ENCODE measurements around the gene POU2F1.

The POU2F1 gene

DNA sequence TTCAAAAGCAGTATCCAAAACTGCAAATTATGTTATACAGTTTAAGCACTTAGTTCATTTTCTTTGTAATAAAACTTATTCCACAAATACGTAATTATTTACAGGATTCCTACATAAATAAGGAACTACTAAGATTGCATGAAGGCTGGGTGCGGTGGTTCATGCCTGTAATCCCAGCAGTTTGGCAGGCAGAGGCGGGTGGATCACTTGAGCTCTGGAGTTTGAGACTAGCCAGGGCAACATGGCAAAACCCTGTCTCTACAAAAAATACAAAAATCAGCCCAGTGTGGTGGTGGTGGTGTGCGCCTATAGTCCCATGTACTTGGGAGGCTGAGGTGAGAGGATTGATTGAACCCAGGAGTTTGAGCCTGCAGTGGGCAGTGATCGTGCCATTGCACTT, 69.3 kb downstream of the POU2F1 start:
- DNase-seq (ENCODE audit: extremely low read depth, low read depth): no peak
- TF ChIP-seq, protein P1, sequence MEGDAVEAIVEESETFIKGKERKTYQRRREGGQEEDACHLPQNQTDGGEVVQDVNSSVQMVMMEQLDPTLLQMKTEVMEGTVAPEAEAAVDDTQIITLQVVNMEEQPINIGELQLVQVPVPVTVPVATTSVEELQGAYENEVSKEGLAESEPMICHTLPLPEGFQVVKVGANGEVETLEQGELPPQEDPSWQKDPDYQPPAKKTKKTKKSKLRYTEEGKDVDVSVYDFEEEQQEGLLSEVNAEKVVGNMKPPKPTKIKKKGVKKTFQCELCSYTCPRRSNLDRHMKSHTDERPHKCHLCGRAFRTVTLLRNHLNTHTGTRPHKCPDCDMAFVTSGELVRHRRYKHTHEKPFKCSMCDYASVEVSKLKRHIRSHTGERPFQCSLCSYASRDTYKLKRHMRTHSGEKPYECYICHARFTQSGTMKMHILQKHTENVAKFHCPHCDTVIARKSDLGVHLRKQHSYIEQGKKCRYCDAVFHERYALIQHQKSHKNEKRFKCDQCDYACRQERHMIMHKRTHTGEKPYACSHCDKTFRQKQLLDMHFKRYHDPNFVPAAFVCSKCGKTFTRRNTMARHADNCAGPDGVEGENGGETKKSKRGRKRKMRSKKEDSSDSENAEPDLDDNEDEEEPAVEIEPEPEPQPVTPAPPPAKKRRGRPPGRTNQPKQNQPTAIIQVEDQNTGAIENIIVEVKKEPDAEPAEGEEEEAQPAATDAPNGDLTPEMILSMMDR (IDR thresholded peaks at IDR 0.05; ENCODE audit: low read depth, low read length): no peak

DNA sequence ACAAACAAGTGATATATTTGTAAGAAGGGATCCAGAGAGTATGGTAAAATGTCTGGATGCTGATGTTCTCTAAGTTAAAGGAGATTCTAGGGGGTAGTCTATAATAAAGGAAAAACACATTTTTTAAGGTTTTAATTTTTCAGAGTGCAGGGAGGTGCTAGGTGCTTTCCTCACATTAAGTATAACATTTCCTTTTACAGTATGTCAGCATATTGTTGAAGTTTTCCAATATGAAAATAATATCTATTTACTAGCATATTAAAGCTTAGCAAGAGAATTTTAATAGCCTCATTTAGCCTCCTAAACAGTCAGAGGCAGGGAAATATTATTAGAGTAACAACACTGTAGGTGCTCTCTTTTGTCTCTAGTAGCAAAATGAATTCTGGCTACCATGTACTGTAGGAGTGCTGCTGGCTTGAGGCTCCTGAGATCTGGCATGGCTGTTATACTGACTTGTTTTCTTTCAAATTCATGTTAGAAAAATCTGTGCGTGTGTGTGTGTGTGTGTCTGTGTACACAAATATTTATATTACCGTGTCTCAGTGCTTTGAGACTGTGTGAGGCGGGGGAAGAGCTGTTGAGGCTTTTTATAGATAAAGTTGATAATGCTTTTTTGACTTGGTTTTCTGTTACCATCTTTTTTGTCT, 71.0 kb downstream of the POU2F1 start:
- TF ChIP-seq, protein P1 (IDR thresholded peaks at IDR 0.05; ENCODE audit: low read depth, low read length): no peak
- no peak for DNase-seq (ENCODE audit: extremely low read depth, low read depth)

DNA sequence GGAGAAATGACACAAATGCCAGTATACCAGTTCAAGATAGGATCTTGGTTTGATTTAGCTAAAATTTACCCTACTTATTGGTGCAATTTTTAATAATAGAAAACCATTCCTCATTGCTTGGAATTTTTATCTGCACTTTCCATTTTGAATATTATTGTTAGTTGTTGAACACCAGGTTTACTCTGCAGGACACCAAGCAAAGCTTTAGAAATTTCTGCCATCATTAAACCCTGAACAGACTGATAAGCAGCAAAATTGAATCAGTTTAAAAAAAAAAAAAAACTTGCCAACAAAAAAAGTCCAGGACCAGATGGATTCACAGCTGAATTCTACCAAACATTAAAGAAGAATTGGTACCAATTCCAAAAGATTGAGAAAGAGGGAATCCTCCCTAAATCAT, 71.5 kb downstream of the POU2F1 start:
- DNase-seq (ENCODE audit: extremely low read depth, low read depth): no peak
- TF ChIP-seq, protein P1 (IDR thresholded peaks at IDR 0.05; ENCODE audit: low read depth, low read length): no peak

DNA sequence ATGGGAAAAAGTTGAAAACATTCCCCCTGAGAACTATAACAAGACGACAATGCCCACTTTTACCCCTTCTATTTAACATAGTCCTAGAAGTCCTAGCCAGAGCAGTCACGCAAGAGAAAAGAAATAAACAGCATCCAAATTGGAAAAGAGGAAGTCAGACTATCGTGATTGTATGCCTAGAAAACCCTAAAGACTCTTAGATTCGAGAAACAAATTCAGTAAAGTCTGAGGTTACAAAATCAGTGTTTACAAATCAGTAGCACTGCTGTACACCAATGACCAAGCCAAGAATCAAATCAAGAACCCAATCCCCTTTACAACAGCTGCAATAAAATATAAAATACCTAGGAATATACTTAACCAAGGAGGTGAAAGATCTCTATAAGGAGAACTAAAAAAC, 72.4 kb downstream of the POU2F1 start:
- DNase-seq (ENCODE audit: extremely low read depth, low read depth): no peak
- TF ChIP-seq, protein P1 (IDR thresholded peaks at IDR 0.05; ENCODE audit: low read depth, low read length): no peak

DNA sequence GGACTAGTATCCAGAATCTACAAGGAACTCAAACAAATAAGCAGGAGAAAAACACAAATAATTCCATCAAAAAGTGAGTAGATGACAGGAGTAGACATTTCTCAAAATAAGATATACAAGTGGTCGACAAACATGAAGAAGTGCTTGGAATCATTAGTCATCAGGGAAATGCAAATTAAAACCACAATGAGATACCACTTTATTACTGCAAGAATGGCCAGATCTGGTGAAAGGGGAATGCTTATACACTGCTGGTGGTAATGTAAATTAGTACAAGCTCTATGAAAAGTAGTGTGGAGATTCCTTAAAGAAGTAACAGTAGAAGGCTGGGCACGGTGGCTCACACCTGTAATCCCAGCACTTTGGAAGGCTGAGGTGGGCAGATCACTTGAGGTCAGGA, 73.8 kb downstream of the POU2F1 start:
- DNase-seq (ENCODE audit: extremely low read depth, low read depth): no peak
- TF ChIP-seq, protein P1 (IDR thresholded peaks at IDR 0.05; ENCODE audit: low read depth, low read length): no peak

DNA sequence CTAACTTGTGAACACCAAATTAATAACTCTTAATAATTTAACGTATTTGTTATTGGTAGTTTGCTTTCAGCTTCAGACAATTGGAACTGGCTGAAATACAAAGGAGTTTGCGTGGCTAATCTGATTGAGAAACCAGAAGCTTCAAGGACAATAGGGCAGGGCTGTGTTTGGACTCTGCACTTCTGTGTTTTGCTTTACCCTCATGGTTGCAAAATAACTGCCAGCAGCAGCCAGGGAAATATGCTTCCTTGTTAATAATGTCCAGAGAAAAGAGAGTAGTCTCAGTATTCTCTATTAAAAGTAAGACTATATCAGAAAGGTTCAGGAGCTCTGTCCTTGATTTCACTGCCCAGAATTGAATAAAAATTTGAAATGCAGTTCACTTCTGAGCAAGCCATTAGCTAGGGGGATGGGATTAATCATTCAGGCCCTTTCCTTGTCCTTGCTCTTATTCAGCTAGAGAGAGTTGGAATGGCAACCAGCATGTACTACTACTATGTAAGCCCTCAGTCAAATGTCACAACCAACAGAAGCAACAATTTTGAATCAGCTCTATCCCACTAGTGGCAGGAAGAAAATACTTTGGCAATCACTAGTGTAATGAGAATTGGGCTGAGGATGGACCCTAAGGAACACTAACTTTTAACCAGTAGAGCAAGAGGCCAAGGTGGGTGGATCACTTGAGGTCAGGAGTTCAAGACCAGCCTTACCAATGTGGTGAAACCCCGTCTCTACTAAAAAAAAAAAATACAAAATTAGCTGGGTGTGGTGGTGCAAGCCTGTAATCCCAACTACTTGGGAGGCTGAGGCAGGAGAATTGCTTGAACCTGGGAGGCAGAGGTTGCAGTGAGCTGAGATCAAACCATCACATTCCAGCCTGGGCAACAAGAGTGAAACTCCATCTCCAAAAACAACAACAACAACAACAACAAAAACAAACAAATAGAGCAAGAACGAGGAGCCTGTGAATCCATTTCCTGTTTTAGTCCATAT, 76.8 kb downstream of the POU2F1 start:
- TF ChIP-seq, protein P1 (IDR thresholded peaks at IDR 0.05; ENCODE audit: low read depth, low read length): no peak
- DNase-seq (ENCODE audit: extremely low read depth, low read depth): no peak

DNA sequence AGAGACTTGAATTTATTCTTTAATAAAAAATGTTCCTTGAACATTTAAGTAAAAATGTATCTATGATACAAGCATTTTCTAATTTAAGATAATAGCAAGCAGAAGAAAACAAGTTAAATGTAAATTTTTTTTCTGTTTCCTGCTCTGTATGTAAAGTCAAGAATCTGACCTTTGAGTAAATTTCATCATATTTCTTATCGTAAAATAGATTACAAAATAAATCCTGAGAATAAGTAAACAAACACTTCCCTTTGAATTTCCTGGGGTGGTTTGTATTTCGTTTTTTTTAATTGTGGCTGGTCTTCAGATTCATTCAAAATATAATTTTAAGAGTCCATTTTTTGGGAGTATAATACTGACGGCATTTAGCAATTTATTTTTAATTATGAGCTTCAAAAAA, 77.6 kb downstream of the POU2F1 start:
- DNase-seq (ENCODE audit: extremely low read depth, low read depth): no peak
- TF ChIP-seq, protein P1 (IDR thresholded peaks at IDR 0.05; ENCODE audit: low read depth, low read length): no peak
